Cardiac atrium fibroblast (primary cell): ENCODE results near the gene FZD10. TPM values are rescaled to one million over a fixed set of nuclear protein-coding genes. Genes with fewer than 3 reads are reported as not detected.

Source experiments
- total RNA-seq: library from RNA; depleted of rRNA; stranded (reverse); fragments of >200 nt; gene quantifications from 2 replicates; pipeline ENCODE4 v1.2.3, GENCODE V29; 2015

The FZD10 gene, protein sequence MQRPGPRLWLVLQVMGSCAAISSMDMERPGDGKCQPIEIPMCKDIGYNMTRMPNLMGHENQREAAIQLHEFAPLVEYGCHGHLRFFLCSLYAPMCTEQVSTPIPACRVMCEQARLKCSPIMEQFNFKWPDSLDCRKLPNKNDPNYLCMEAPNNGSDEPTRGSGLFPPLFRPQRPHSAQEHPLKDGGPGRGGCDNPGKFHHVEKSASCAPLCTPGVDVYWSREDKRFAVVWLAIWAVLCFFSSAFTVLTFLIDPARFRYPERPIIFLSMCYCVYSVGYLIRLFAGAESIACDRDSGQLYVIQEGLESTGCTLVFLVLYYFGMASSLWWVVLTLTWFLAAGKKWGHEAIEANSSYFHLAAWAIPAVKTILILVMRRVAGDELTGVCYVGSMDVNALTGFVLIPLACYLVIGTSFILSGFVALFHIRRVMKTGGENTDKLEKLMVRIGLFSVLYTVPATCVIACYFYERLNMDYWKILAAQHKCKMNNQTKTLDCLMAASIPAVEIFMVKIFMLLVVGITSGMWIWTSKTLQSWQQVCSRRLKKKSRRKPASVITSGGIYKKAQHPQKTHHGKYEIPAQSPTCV
- not detected in 2 replicates for total RNA-seq

DNA sequence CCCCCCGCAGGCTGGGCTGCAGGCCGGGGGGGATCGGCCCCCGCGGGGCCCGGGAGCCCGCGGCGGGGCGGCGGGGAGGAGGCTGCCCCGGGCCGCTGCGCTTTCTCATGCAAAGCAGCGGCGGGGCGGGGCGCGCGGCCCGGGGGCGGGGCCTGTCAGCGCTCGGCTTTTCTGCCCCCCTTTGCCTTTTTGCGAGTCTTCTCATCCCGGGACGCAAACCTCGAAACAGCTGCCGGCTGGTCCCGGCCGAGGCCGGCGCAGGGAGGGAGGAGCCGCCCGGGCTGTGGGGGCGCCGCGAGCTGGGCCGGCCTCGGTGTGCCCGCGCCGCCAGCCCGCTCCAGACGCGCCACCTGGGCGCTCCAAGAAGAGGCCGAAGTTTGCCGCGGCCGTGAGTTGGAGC, at the start of gene FZD10:
Gene FZD10, plus strand, starts transcription at position 198 of the 400 bp plus-strand sequence. CDS start 479 bp downstream, outside the sequence.

Other genes starting within 250 kb of the FZD10 start
- not detected in 2 replicates for gene PIWIL1, start 175.4 kb downstream of the FZD10 start, total RNA-seq